Measurements from ENCODE around the gene DGKB.

GRCh38 chr7:14821757-14822480, 80.6 kb downstream of the DGKB start:
- TF ChIP-seq MAX (IDR thresholded peaks at IDR 0.05) (no peak), CEBPB (IDR thresholded peaks at IDR 0.05) (no peak)

All from Ishikawa (cell line).